H1 (cell line): ENCODE data around the gene THEM5.

ENCODE experiments used
- ASH2L ChIP-seq: fragments of 200-600, 300-600 bp; sonication (generic); IDR thresholded peaks from one replicate; pipeline ENCODE4 v1.7.1; 2017; ENCODE audit warnings: low read length
- CBX5 ChIP-seq: fragments of 300-800, 300-1000 bp; sonication (generic); IDR thresholded peaks from 2 replicates; pipeline ENCODE4 v1.7.1; 2016; ENCODE audit warnings: antibody characterized with exemption, low read length, low read depth
- CHD1 ChIP-seq: IDR thresholded peaks from 2 replicates; pipeline ENCODE4 v1.6.1; 2012; ENCODE audit warnings: low read depth, low read length, improper control_type of control experiment
- CTCF ChIP-seq, 3 experiments: IDR thresholded peaks; 1 replicate in 2 of 3; 2 replicates in 1 of 3; pipeline versions ENCODE4 v1.5.1 to v1.6.1; 2011; ENCODE audit warnings: low read length in 3 of 3, mild to moderate bottlenecking in 3 of 3, inconsistent platforms in 2 of 3, low read depth in 1 of 3, moderate library complexity in 1 of 3; ENCODE audit not compliant: insufficient read depth in 1 of 3; ENCODE audit errors: control extremely low read depth in 1 of 3
- EZH2 ChIP-seq: fragments of 200-600 bp; sonication (generic); IDR thresholded peaks from 2 replicates; pipeline ENCODE4 v1.7.1; 2012; ENCODE audit warnings: low read depth, mild to moderate bottlenecking, moderate library complexity, low read length, inconsistent platforms; ENCODE audit not compliant: severe bottlenecking
- MAFK ChIP-seq: IDR thresholded peaks from 2 replicates; pipeline ENCODE4 v1.6.1; 2012; ENCODE audit warnings: low read depth, mild to moderate bottlenecking, improper control_type of control experiment, low read length
- MAX ChIP-seq: IDR thresholded peaks from 2 replicates; pipeline ENCODE4 v1.6.1; 2012; ENCODE audit warnings: inconsistent platforms
- POLR2A ChIP-seq, 2 experiments: IDR thresholded peaks; 1 replicate in 1 of 2; 2 replicates in 1 of 2; pipeline ENCODE4 v1.6.1; 2011; ENCODE audit warnings: low read depth in 2 of 2, low read length in 2 of 2, mild to moderate bottlenecking in 2 of 2; ENCODE audit errors: control extremely low read depth in 1 of 2
- RAD21 ChIP-seq, 2 experiments: IDR thresholded peaks in 1 of 2; conservative IDR thresholded peaks in 1 of 2; 2 replicates each; pipeline ENCODE4 v1.6.1; 2011; ENCODE audit warnings: low read depth in 2 of 2, low read length in 2 of 2, improper control_type of control experiment in 1 of 2, inconsistent platforms in 1 of 2, mild to moderate bottlenecking in 1 of 2, moderate library complexity in 1 of 2
- SP1 ChIP-seq: IDR thresholded peaks from 2 replicates; pipeline ENCODE4 v1.6.1; 2011; ENCODE audit warnings: low read depth, low read length
- SUZ12 ChIP-seq: fragments of 200-600 bp; sonication (generic); IDR thresholded peaks from 2 replicates; pipeline ENCODE4 v1.6.1; 2012; ENCODE audit warnings: mild to moderate bottlenecking, inconsistent platforms, low read length, moderate library complexity, mixed read lengths
- TEAD4 ChIP-seq: IDR thresholded peaks from 2 replicates; pipeline ENCODE4 v1.6.1; 2012; ENCODE audit warnings: low read depth, low read length, inconsistent platforms, mixed read lengths
- YY1 ChIP-seq: IDR thresholded peaks from 2 replicates; pipeline ENCODE4 v1.6.1; 2011; ENCODE audit warnings: low read depth, mild to moderate bottlenecking, low read length

- TF ChIP-seq YY1, result no peak
- no peak for TF ChIP-seq SP1
- TF ChIP-seq ASH2L, result no peak
- no peak for TF ChIP-seq CTCF (IDR thresholded peaks at IDR 0.05; ENCODE audit: control extremely low read depth in 1 of 3, insufficient read depth in 1 of 3, low read depth in 1 of 3, low read length in 3 of 3)
- TF ChIP-seq TEAD4, result no peak
- TF ChIP-seq EZH2, result no peak
- no peak for TF ChIP-seq RAD21 (IDR thresholded peaks at IDR 0.05 in 1 of 2, conservative IDR thresholded peaks at IDR 0.05 in 1 of 2; ENCODE audit: low read depth in 2 of 2, low read length in 2 of 2)
- TF ChIP-seq SUZ12, result no peak
- TF ChIP-seq CBX5, result no peak
- no peak for TF ChIP-seq POLR2A (IDR thresholded peaks at IDR 0.05; ENCODE audit: control extremely low read depth in 1 of 2, low read depth in 2 of 2, low read length in 2 of 2)
- no peak for TF ChIP-seq MAX
- no peak for TF ChIP-seq CHD1
- TF ChIP-seq MAFK, result no peak
These were observed 24.6 kb downstream of the THEM5 start for GRCh38 chr1:151828921-151829320.
